ENCODE measurements around the gene FREY1. TPM values are rescaled to one million over a fixed set of nuclear protein-coding genes. Genes with fewer than 3 reads are reported as not detected.

FREY1 gene
- total and polyA plus RNA-seq, 9 of the 15 experiments (the other 6 are each of a cell fraction or from before 2014, with no cell fraction given) = 0.25 to 1.5 (median 1.1) TPM; not detected in 5

- TF ChIP-seq ATF1 (CRISPR knock-in tag; IDR thresholded peaks at IDR 0.05) (no peak), ATF1 (tag; IDR thresholded peaks at IDR 0.05) (peak; percentile 78), KAT8 (IDR thresholded peaks at IDR 0.05; ENCODE audit: low read depth) (no peak), ZNF609 (CRISPR knock-in tag; IDR thresholded peaks at IDR 0.05; ENCODE audit: borderline replicate concordance) (no peak), ATF7 (IDR thresholded peaks at IDR 0.05) (peak; percentile 80; the same call in 1 of the 2 replicates), ZFPM2 (CRISPR knock-in tag; IDR thresholded peaks at IDR 0.05) (no peak), CC2D1A (IDR thresholded peaks at IDR 0.05) (no peak), TEAD1 (CRISPR knock-in tag; IDR thresholded peaks at IDR 0.05) (no peak; a peak in 1 of 4 replicates), ELK3 (CRISPR knock-in tag; IDR thresholded peaks at IDR 0.05) (no peak), ZNF133 (CRISPR knock-in tag; IDR thresholded peaks at IDR 0.05) (no peak), GABPA (tag; conservative IDR thresholded peaks at IDR 0.05; ENCODE audit: low read depth) (peak; percentile 99), THRAP3 (IDR thresholded peaks at IDR 0.05; ENCODE audit: borderline replicate concordance) (no peak), PTBP1 (IDR thresholded peaks at IDR 0.05; ENCODE audit: low read depth, low read length) (no peak), PATZ1 (CRISPR knock-in tag; IDR thresholded peaks at IDR 0.05; ENCODE audit: borderline replicate concordance) (no peak), POU5F1 (IDR thresholded peaks at IDR 0.05; ENCODE audit: borderline replicate concordance, low read depth, low read length, partially characterized antibody) (no peak), POLR3A (IDR thresholded peaks at IDR 0.05; ENCODE audit: borderline replicate concordance, extremely low read depth, insufficient read depth, insufficient read length) (no peak), RBM15 (IDR thresholded peaks at IDR 0.05; ENCODE audit: insufficient read depth, low read length) (no peak), FOXP4 (CRISPR knock-in tag; IDR thresholded peaks at IDR 0.05; ENCODE audit: borderline replicate concordance) (no peak)
Measured at GRCh38 chr11:45917623-45918330, 10.7 kb upstream of the FREY1 start, which contains the start of gene PEX16 (continued).

Data from K562 (cell line).